Activated CD4-positive, CD25-positive, alpha-beta regulatory T cell treated with anti-CD3 and anti-CD28 coated beads, Interleukin-2, amount 50 U/mL, for 24 hours (primary cell): ENCODE data around the gene BTLA.
"Not testable (repeated sequence)": the region's sequence is repeated elsewhere in the genome, so short reads cannot be mapped to it uniquely, and the experiment has no call there.

Experiments
- ATAC-seq, 2 donors: fragments of 150-1000 bp; cut with Tn5 transposase; one replicate each; pipeline ENCODE4 v1.10.0; 2021; ENCODE audit warnings: mild to moderate bottlenecking in 1 of 2, moderate library complexity in 1 of 2

The BTLA gene

GRCh38 chr3:112498914-112499711 is at the start of gene BTLA:
TSS of gene BTLA (minus strand) at chr3:112499472. CDS start at chr3:112499358, 114 bp downstream.
- peak; percentile 33 to 47 for ATAC-seq

GRCh38 chr3:112546216-112546759 is 47.0 kb upstream of the BTLA start:
- no peak for ATAC-seq

GRCh38 chr3:112539825-112540650 is 40.8 kb upstream of the BTLA start:
- peak; percentile 75 to 90 for ATAC-seq

GRCh38 chr3:112531358-112531781 is 32.1 kb upstream of the BTLA start:
- no peak for ATAC-seq

GRCh38 chr3:112530573-112530972 is 31.3 kb upstream of the BTLA start:
- no peak for ATAC-seq

GRCh38 chr3:112524127-112524526 is 24.9 kb upstream of the BTLA start:
- ATAC-seq, result not testable (repeated sequence)

GRCh38 chr3:112519424-112520001 is 20.2 kb upstream of the BTLA start:
- ATAC-seq, result peak; percentile 60 to 73

GRCh38 chr3:112518970-112519369 is 19.7 kb upstream of the BTLA start:
- ATAC-seq, result peak; percentile 55 to 59

- ATAC-seq, result peak; percentile 93 to 95
Measured at GRCh38 chr3:112514527-112515128, 15.4 kb upstream of the BTLA start.

GRCh38 chr3:112512320-112512719 is 13.0 kb upstream of the BTLA start:
- ATAC-seq, result no peak

GRCh38 chr3:112508860-112509259 is 9.6 kb upstream of the BTLA start:
- ATAC-seq, result no peak

- no peak for ATAC-seq
Measured at GRCh38 chr3:112508261-112508660, 9.0 kb upstream of the BTLA start.

GRCh38 chr3:112505907-112506306 is 6.6 kb upstream of the BTLA start:
- no peak for ATAC-seq

GRCh38 chr3:112504123-112504522 is 4.9 kb upstream of the BTLA start:
- no peak for ATAC-seq

- ATAC-seq, result peak; percentile 29 to 53
Measured at GRCh38 chr3:112503304-112503972, 4.2 kb upstream of the BTLA start.

- no peak for ATAC-seq
Measured at GRCh38 chr3:112500621-112501020, 1.3 kb upstream of the BTLA start.

GRCh38 chr3:112497897-112498548 is 1.2 kb downstream of the BTLA start:
- ATAC-seq, result no peak

GRCh38 chr3:112496366-112497067 is 2.8 kb downstream of the BTLA start:
- ATAC-seq, result no peak

- ATAC-seq, result not testable (repeated sequence)
Measured at GRCh38 chr3:112494448-112494767, 4.9 kb downstream of the BTLA start.

GRCh38 chr3:112492124-112492523 is 7.1 kb downstream of the BTLA start:
- ATAC-seq, result no peak

GRCh38 chr3:112491373-112491772 is 7.9 kb downstream of the BTLA start:
- ATAC-seq, result no peak
